ENCODE data around the gene UMOD.

DNA sequence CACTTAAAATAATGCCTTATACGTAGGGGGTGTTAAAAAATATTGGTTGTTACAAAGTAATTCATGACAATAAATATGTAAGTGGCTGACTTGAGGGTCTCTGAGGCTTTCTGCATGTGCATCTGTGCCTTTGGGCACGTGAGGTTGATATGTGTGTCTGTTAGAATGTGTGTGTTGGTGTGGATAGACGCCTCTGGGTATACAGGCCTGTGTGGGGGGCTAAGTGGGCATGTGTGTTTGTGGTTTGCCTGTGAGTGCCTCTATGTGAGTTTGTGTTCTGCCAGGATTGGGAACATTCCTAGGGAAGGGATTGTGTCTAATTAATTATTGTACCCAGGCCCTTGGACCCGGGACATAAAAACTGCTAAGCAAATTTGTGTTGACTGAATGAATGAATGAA, 44.2 kb downstream of the UMOD start:
- TF ChIP-seq, protein P1, sequence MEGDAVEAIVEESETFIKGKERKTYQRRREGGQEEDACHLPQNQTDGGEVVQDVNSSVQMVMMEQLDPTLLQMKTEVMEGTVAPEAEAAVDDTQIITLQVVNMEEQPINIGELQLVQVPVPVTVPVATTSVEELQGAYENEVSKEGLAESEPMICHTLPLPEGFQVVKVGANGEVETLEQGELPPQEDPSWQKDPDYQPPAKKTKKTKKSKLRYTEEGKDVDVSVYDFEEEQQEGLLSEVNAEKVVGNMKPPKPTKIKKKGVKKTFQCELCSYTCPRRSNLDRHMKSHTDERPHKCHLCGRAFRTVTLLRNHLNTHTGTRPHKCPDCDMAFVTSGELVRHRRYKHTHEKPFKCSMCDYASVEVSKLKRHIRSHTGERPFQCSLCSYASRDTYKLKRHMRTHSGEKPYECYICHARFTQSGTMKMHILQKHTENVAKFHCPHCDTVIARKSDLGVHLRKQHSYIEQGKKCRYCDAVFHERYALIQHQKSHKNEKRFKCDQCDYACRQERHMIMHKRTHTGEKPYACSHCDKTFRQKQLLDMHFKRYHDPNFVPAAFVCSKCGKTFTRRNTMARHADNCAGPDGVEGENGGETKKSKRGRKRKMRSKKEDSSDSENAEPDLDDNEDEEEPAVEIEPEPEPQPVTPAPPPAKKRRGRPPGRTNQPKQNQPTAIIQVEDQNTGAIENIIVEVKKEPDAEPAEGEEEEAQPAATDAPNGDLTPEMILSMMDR (optimal IDR thresholded peaks at IDR 0.05 in 1 of 3, IDR thresholded peaks at IDR 0.05 in 1 of 3, conservative IDR thresholded peaks at IDR 0.05 in 1 of 3; ENCODE audit: extremely low read depth in 1 of 3, insufficient read depth in 2 of 3, low read length in 3 of 3), result no peak
- no peak for TF ChIP-seq EZH2 (IDR thresholded peaks at IDR 0.05; ENCODE audit: low read length)

All from keratinocyte (primary cell).